Choroid plexus epithelial cell (primary cell): ENCODE measurements around the gene TCFL5.
A peak's percentile ranks its signal among the peaks of the same experiment; 100 is the strongest.

Experiments
- DNase-seq: peaks from one replicate; pipeline ENCODE4 v3.0.0-alpha.2; 2010; ENCODE audit warnings: low read depth
- H3K4me3 ChIP-seq: 2 replicates; pipeline ENCODE4 v1.5.1; 2011; ENCODE audit warnings: low read depth, mild to moderate bottlenecking, control low read depth, low read length, moderate library complexity
- CTCF ChIP-seq: conservative IDR thresholded peaks from 2 replicates; pipeline ENCODE4 v1.5.1; 2011; ENCODE audit warnings: low read depth, mild to moderate bottlenecking, control low read depth, inconsistent platforms, low read length, moderate library complexity

Gene TCFL5

GRCh38 chr20:62821726-62822210 is 39.9 kb downstream of the TCFL5 start:
- TF ChIP-seq CTCF = no peak

GRCh38 chr20:62820962-62821725 is 40.5 kb downstream of the TCFL5 start:
- no peak for DNase-seq
- H3K4me3 ChIP-seq = no peak overlapping the region
- TF ChIP-seq CTCF = no peak

More at GRCh38 chr20:62821726-62822210, 39.9 kb downstream of the TCFL5 start:
- H3K4me3 ChIP-seq = no peak overlapping the region
- DNase-seq = no peak

GRCh38 chr20:62820208-62820961 is 41.2 kb downstream of the TCFL5 start:
- no peak for DNase-seq
- no peak for TF ChIP-seq CTCF
- no peak overlapping the region for H3K4me3 ChIP-seq

- TF ChIP-seq CTCF = no peak
- peak; percentile 50 for DNase-seq
- no peak overlapping the region for H3K4me3 ChIP-seq
Measured at GRCh38 chr20:62819494-62820174, 42.0 kb downstream of the TCFL5 start.

- TF ChIP-seq CTCF = no peak
- H3K4me3 ChIP-seq = no peak overlapping the region
- peak; percentile 31 for DNase-seq
Measured at GRCh38 chr20:62818592-62819493, 42.8 kb downstream of the TCFL5 start.

- no peak for TF ChIP-seq CTCF
- H3K4me3 ChIP-seq = no peak overlapping the region
- no peak for DNase-seq
Measured at GRCh38 chr20:62817975-62818591, 43.5 kb downstream of the TCFL5 start.
